ENCODE results near the gene SLC46A2. TPM values are rescaled to one million over a fixed set of nuclear protein-coding genes. Genes with fewer than 3 reads are reported as not detected.

The SLC46A2 gene
- total RNA-seq, 1 experiment from 2014 or later: not detected

GRCh38 chr9:112898872-112899311 lies 8.2 kb upstream of the SLC46A2 start:
- Histone ChIP-seq H4K20me1 (ENCODE audit: insufficient read depth) (no peaks in the 10 kb centered on the region), H3K9ac (ENCODE audit: low read length) (no peak overlapping the region), H3K9me2 (ENCODE audit: insufficient read depth) (no peaks in the 10 kb centered on the region), H3K27ac (ENCODE audit: low read depth, low read length) (no peak overlapping the region), H3K4me3 (replicated peaks in 1 of 2; ENCODE audit: low read depth in 1 of 2, low read length in 2 of 2) (no peak overlapping the region), H3K79me2 (ENCODE audit: insufficient read depth, low read length) (no peaks in the 10 kb centered on the region), H3K27me3 (ENCODE audit: insufficient read depth, low read length) (0 out of 2 replicates have a peak, but pooled peaks cover 3% of the 10 kb centered on the region), H2AFZ (ENCODE audit: low read depth, low read length, poor library complexity, severe bottlenecking) (no peak overlapping the region), H3K36me3 (ENCODE audit: control insufficient read depth in 1 of 2, insufficient read depth in 2 of 2, low read length in 2 of 2) (no peaks in the 10 kb centered on the region), H3K9me3 (ENCODE audit: control insufficient read depth in 1 of 2, insufficient read depth in 1 of 2, low read depth in 1 of 2, low read length in 2 of 2) (no peaks in the 10 kb centered on the region), H3K4me1 (ENCODE audit: control insufficient read depth in 1 of 2, insufficient read depth in 2 of 2, low read length in 2 of 2) (0 out of 4 replicates have a peak, but pooled peaks cover 0 to 2% of the 10 kb centered on the region in 2 experiments), H3K4me2 (ENCODE audit: low read length) (no peak overlapping the region)
- no peak for ATAC-seq
- TF ChIP-seq MAX (IDR thresholded peaks at IDR 0.05): no peak
- TF ChIP-seq CBX3 (IDR thresholded peaks at IDR 0.05; ENCODE audit: low read depth): no peak
- no peak for TF ChIP-seq POLR2AphosphoS5 (IDR thresholded peaks at IDR 0.05; ENCODE audit: low read depth, low read length)
- TF ChIP-seq ELF1 (IDR thresholded peaks at IDR 0.05; ENCODE audit: borderline replicate concordance, low read depth): no peak
- TF ChIP-seq CTCF (IDR thresholded peaks at IDR 0.05 in 2 of 3, conservative IDR thresholded peaks at IDR 0.05 in 1 of 3; ENCODE audit: borderline replicate concordance in 1 of 3, insufficient read depth in 1 of 3, low read depth in 2 of 3, low read length in 2 of 3): no peak
- TF ChIP-seq TCF7L2 (IDR thresholded peaks at IDR 0.05; ENCODE audit: borderline replicate concordance, extremely low read depth, insufficient read depth, insufficient read length): no peak
- TF ChIP-seq ATF3 (IDR thresholded peaks at IDR 0.05): no peak
- TF ChIP-seq CEBPB (IDR thresholded peaks at IDR 0.05; ENCODE audit: low read depth): no peak
- TF ChIP-seq FOSL1 (IDR thresholded peaks at IDR 0.05; ENCODE audit: low read depth): no peak
- TF ChIP-seq EZH2 (IDR thresholded peaks at IDR 0.05): no peak
- TF ChIP-seq EGR1 (IDR thresholded peaks at IDR 0.05; ENCODE audit: low read depth): no peak
- no peak for TF ChIP-seq ZNF274 (IDR thresholded peaks at IDR 0.05; ENCODE audit: low read depth, low read length)
- no peak for TF ChIP-seq ZFX (IDR thresholded peaks at IDR 0.05)
- TF ChIP-seq REST (IDR thresholded peaks at IDR 0.05; ENCODE audit: low read depth): no peak
- no peak for TF ChIP-seq EZH2phosphoT487 (IDR thresholded peaks at IDR 0.05; ENCODE audit: borderline replicate concordance)
- TF ChIP-seq SP1 (IDR thresholded peaks at IDR 0.05; ENCODE audit: low read depth): no peak
- no peak for TF ChIP-seq SIN3A (IDR thresholded peaks at IDR 0.05; ENCODE audit: low read depth)
- TF ChIP-seq POLR2A (IDR thresholded peaks at IDR 0.05; ENCODE audit: borderline replicate concordance, extremely low read depth, insufficient read depth, insufficient read length): no peak
- no peak for TF ChIP-seq SRF (IDR thresholded peaks at IDR 0.05; ENCODE audit: low read depth)
- RAD21 ChIA-PET (ENCODE audit: low non-redundant PET in 1 of 2, low total read pairs in 2 of 2, uncharacterized antibody in 2 of 2, unreplicated experiment in 2 of 2): no interaction called here
- CTCF ChIA-PET: no interaction called here
- no peak for DNase-seq (ENCODE audit: low read depth, low spot score)
- POLR2A ChIA-PET: no interaction called here
- BruUV-seq (replicated peaks): no TSS peak
- intact Hi-C loops (cut with micrococcal nuclease): loop anchor here (10.0 kb wide), 1 partner anchor 804 kb away; no protein-coding TSS in a partner anchor

All from HCT116 (cell line).